Adipose tissue (tissue), 3 donors: ENCODE measurements around the gene WFDC12. TPM values are rescaled to one million over a fixed set of nuclear protein-coding genes. Genes with fewer than 3 reads are reported as not detected.

Experiments
- H3K27ac ChIP-seq: one replicate; pipeline ENCODE4 v1.5.1; 2013; ENCODE audit warnings: low read depth, low read length
- WGBS, 3 donors: extraction: QIAGEN DNeasy Blood & Tissue Kit; methylation state at CpG; one replicate each; pipeline ENCODE4 v1.1.7; 2013; 5-methylcytosine and 5-hydroxymethylcytosine counted together
- polyA plus RNA-seq, 3 donors: library from polyadenylated mRNA; stranded (reverse); fragments of 200-250 nt; gene quantifications; one replicate each; pipeline ENCODE4 v1.2.3, GENCODE V29; 2013
- donor health status: healthy with polysubstance abuse.
- donor health status: Bipolar disorder and iron deficiency.
- donor health status: healthy.

Gene WFDC12
- polyA plus RNA-seq, 3 donors = not detected

- H3K27ac ChIP-seq = no peak overlapping the region
- WGBS, 3 donors = 66 to 82% (median 78%) methylated on average over 2 of the region's 2 CpGs
These were observed 4.6 kb downstream of the WFDC12 start for GRCh38 chr20:45119556-45120266.

- WGBS, 3 donors = 72 to 83% (median 82%) methylated on average over 2 of the region's 2 CpGs
- H3K27ac ChIP-seq = no peak overlapping the region
These were observed 6.2 kb downstream of the WFDC12 start for GRCh38 chr20:45118028-45118427.

GRCh38 chr20:45117581-45117980 lies 6.7 kb downstream of the WFDC12 start:
- 52 to 68% (median 66%) methylated on average over 4 of the region's 4 CpGs for WGBS, 3 donors
- H3K27ac ChIP-seq = no peak overlapping the region

- WGBS, 3 donors = 72 to 85% (median 82%) methylated on average over 4 of the region's 4 CpGs
- H3K27ac ChIP-seq = no peak overlapping the region
These were observed 8.4 kb downstream of the WFDC12 start for GRCh38 chr20:45115829-45116228.

GRCh38 chr20:45115386-45115774 lies 8.9 kb downstream of the WFDC12 start:
- H3K27ac ChIP-seq = no peak overlapping the region
- 60 to 77% (median 68%) methylated on average over 3 of the region's 3 CpGs for WGBS, 3 donors

- no peak within 1 kb of the TSS for H3K27ac ChIP-seq
- 52 to 55% (median 54%) methylated on average over 16 of the region's 16 CpGs for WGBS, 3 donors
These were observed 9.5 kb downstream of the WFDC12 start, which contains the start of gene WFDC5 for GRCh38 chr20:45114465-45115385. Gene WFDC5 (minus strand): TSS chr20:45115174. CDS start chr20:45115083, 91 bp downstream.

- 78 to 91% (median 85%) methylated on average over 3 of the region's 3 CpGs for WGBS, 3 donors
- no peak overlapping the region for H3K27ac ChIP-seq
These were observed 10.4 kb downstream of the WFDC12 start for GRCh38 chr20:45113865-45114264.

- no peak overlapping the region for H3K27ac ChIP-seq
These were observed 11.5 kb downstream of the WFDC12 start for GRCh38 chr20:45112754-45113153.

GRCh38 chr20:45111799-45112471 lies 12.3 kb downstream of the WFDC12 start:
- WGBS, 3 donors = 40 to 52% (median 41%) methylated on average over 17 of the region's 17 CpGs
- no peak overlapping the region for H3K27ac ChIP-seq

- no peak overlapping the region for H3K27ac ChIP-seq
- 68 to 81% (median 80%) methylated on average over 11 of the region's 11 CpGs for WGBS, 3 donors
These were observed 13.0 kb downstream of the WFDC12 start for GRCh38 chr20:45111285-45111684.

- H3K27ac ChIP-seq = no peak overlapping the region
- 89 to 91% (median 90%) methylated on average over 10 to 11 of the region's 11 CpGs for WGBS, 3 donors
These were observed 14.0 kb downstream of the WFDC12 start for GRCh38 chr20:45110301-45110700.

- no peak overlapping the region for H3K27ac ChIP-seq
- 75 to 85% (median 85%) methylated on average over 8 of the region's 8 CpGs for WGBS, 3 donors
These were observed 14.6 kb downstream of the WFDC12 start for GRCh38 chr20:45109634-45110033.

GRCh38 chr20:45105317-45105716 lies 18.9 kb downstream of the WFDC12 start:
- 80 to 88% (median 85%) methylated on average over 2 of the region's 2 CpGs for WGBS, 3 donors
- H3K27ac ChIP-seq = no peak overlapping the region

- no peak overlapping the region for H3K27ac ChIP-seq
- WGBS, 3 donors = 56 to 70% (median 63%) methylated on average over 5 of the region's 5 CpGs
These were observed 19.5 kb downstream of the WFDC12 start for GRCh38 chr20:45104786-45105185.

GRCh38 chr20:45103072-45103471 lies 21.2 kb downstream of the WFDC12 start:
- 61 to 73% (median 65%) methylated on average over 2 of the region's 2 CpGs for WGBS, 3 donors
- no peak overlapping the region for H3K27ac ChIP-seq

- WGBS, 3 donors = 55 to 75% (median 71%) methylated on average over 6 of the region's 6 CpGs
- H3K27ac ChIP-seq = no peak overlapping the region
These were observed 22.9 kb downstream of the WFDC12 start for GRCh38 chr20:45101333-45101850.

- 5 to 6% (median 6%) methylated on average over 34 to 38 of the region's 38 CpGs for WGBS, 3 donors
- no peak within 1 kb of the TSS for H3K27ac ChIP-seq
These were observed 23.6 kb downstream of the WFDC12 start, which contains the start of gene KCNS1 for GRCh38 chr20:45100563-45101245. Gene KCNS1 (minus strand): TSS chr20:45101127. CDS start chr20:45099236, 1,891 bp downstream.
